Fibroblast of lung (primary cell): ENCODE measurements around the gene B4GALT4. TPM values are rescaled to one million over a fixed set of nuclear protein-coding genes. Genes with fewer than 3 reads are reported as not detected.
"Not testable (repeated sequence)": the region's sequence is repeated elsewhere in the genome, so short reads cannot be mapped to it uniquely, and the experiment has no call there.

Experiments used
- DNase-seq, 2 donors: peaks; one replicate each; pipeline versions ENCODE4 v3.0.0 to v3.0.0-alpha.2; 2010; ENCODE audit warnings: low read depth in 2 of 2
- H2AFZ ChIP-seq: 2 replicates; pipeline ENCODE4 v1.5.1; 2012; ENCODE audit warnings: low read length, control low read depth, inconsistent platforms
- H3K27ac ChIP-seq: 2 replicates; pipeline ENCODE4 v1.5.1; 2011; ENCODE audit warnings: low read length, control low read depth; ENCODE audit not compliant: insufficient read depth
- H3K27me3 ChIP-seq: 2 replicates; pipeline ENCODE4 v1.5.1; 2011; ENCODE audit warnings: mild to moderate bottlenecking, low read length; ENCODE audit not compliant: control insufficient read depth, insufficient read depth
- H3K36me3 ChIP-seq: 2 replicates; pipeline ENCODE4 v1.5.1; 2011; ENCODE audit warnings: low read length; ENCODE audit not compliant: control insufficient read depth, insufficient read depth
- H3K4me1 ChIP-seq: 2 replicates; pipeline ENCODE4 v1.5.1; 2011; ENCODE audit warnings: low read length; ENCODE audit not compliant: control insufficient read depth, insufficient read depth; ENCODE audit errors: extremely low read depth
- H3K4me2 ChIP-seq: 2 replicates; pipeline ENCODE4 v1.5.1; 2011; ENCODE audit warnings: low read length, control low read depth; ENCODE audit not compliant: insufficient read depth; ENCODE audit errors: extremely low read depth
- H3K4me3 ChIP-seq, 4 experiments: fragments of 200-600 bp in 1 of 4; sonication (generic) in 1 of 4; replicated peaks in 1 of 4; 2 replicates each; pipeline ENCODE4 v1.5.1; 2011 to 2016; ENCODE audit warnings: low read length in 4 of 4, low read depth in 3 of 4, mild to moderate bottlenecking in 3 of 4, control low read depth in 2 of 4, inconsistent platforms in 1 of 4, mixed read lengths in 1 of 4; ENCODE audit not compliant: insufficient read depth in 1 of 4; ENCODE audit errors: control extremely low read depth in 1 of 4
- H3K79me2 ChIP-seq: 2 replicates; pipeline ENCODE4 v1.5.1; 2012; ENCODE audit warnings: mild to moderate bottlenecking, low read length, inconsistent platforms; ENCODE audit not compliant: control insufficient read depth, insufficient read depth
- H3K9ac ChIP-seq: 2 replicates; pipeline ENCODE4 v1.5.1; 2011; ENCODE audit warnings: mild to moderate bottlenecking, low read length, control low read depth; ENCODE audit not compliant: insufficient read depth
- H3K9me3 ChIP-seq: 2 replicates; pipeline ENCODE4 v1.5.1; 2012; ENCODE audit warnings: low read depth, low read length; ENCODE audit not compliant: control insufficient read depth, insufficient read depth
- H4K20me1 ChIP-seq: 2 replicates; pipeline ENCODE4 v1.5.1; 2011; ENCODE audit warnings: low read length; ENCODE audit not compliant: control insufficient read depth, insufficient read depth; ENCODE audit errors: extremely low read depth
- EZH2 ChIP-seq: IDR thresholded peaks from 2 replicates; pipeline ENCODE4 v1.5.1; 2012; ENCODE audit warnings: low read length, control low read depth, mild to moderate bottlenecking; ENCODE audit errors: missing control alignments
- polyA plus RNA-seq, 2 donors: library from polyadenylated mRNA; depleted of rRNA in 1 of 2; stranded (reverse) in 1 of 2; unstranded in 1 of 2; fragments of >200 nt; gene quantifications; 2 replicates each; pipeline ENCODE4 v1.2.1, GENCODE V29; 2011 to 2012; ENCODE audit warnings: missing spikeins in 1 of 2
- total RNA-seq: library from RNA; depleted of rRNA; stranded (reverse); fragments of >200 nt; gene quantifications from 2 replicates; pipeline ENCODE4 v1.2.1, GENCODE V29; 2014
- TF ChIP-seq, protein P1 (sequence below), 2 donors: IDR thresholded peaks in 1 of 2; conservative IDR thresholded peaks in 1 of 2; 1 replicate in 1 of 2; 2 replicates in 1 of 2; pipeline ENCODE4 v1.5.1; 2011 to 2012; ENCODE audit warnings: low read length in 2 of 2, control low read depth in 1 of 2, inconsistent platforms in 1 of 2, low read depth in 1 of 2, mild to moderate bottlenecking in 1 of 2

Gene B4GALT4
- total and polyA plus RNA-seq, 2 donors (not counting 1 experiment from before 2014, with no cell fraction given): 19.5 to 32.4 TPM

- TF ChIP-seq, protein P1, sequence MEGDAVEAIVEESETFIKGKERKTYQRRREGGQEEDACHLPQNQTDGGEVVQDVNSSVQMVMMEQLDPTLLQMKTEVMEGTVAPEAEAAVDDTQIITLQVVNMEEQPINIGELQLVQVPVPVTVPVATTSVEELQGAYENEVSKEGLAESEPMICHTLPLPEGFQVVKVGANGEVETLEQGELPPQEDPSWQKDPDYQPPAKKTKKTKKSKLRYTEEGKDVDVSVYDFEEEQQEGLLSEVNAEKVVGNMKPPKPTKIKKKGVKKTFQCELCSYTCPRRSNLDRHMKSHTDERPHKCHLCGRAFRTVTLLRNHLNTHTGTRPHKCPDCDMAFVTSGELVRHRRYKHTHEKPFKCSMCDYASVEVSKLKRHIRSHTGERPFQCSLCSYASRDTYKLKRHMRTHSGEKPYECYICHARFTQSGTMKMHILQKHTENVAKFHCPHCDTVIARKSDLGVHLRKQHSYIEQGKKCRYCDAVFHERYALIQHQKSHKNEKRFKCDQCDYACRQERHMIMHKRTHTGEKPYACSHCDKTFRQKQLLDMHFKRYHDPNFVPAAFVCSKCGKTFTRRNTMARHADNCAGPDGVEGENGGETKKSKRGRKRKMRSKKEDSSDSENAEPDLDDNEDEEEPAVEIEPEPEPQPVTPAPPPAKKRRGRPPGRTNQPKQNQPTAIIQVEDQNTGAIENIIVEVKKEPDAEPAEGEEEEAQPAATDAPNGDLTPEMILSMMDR (conservative IDR thresholded peaks at IDR 0.05 in 1 of 2, IDR thresholded peaks at IDR 0.05 in 1 of 2; ENCODE audit: low read depth in 1 of 2, low read length in 2 of 2): no peak
- no peak for TF ChIP-seq EZH2
- Histone ChIP-seq H4K20me1 (no peaks in the 10 kb centered on the region), H2AFZ (no peak overlapping the region), H3K36me3 (no peaks in the 10 kb centered on the region), H3K9ac (no peak overlapping the region), H3K79me2 (no peaks in the 10 kb centered on the region), H3K4me2 (no peak overlapping the region), H3K9me3 (no peaks in the 10 kb centered on the region), H3K4me3 (no peak overlapping the region), H3K27me3 (peaks cover 5% of the 10 kb centered on the region), H3K4me1 (peaks cover 2% of the 10 kb centered on the region), H3K27ac (no peak overlapping the region)
- DNase-seq: no peak
Observed at GRCh38 chr3:119245778-119246177, 5.1 kb upstream of the B4GALT4 start.

- H3K27me3 ChIP-seq: no peaks in the 10 kb centered on the region
- H4K20me1 ChIP-seq: no peaks in the 10 kb centered on the region
- no peak for DNase-seq
- TF ChIP-seq EZH2: no peak
- no peak overlapping the region for H3K9ac ChIP-seq
- no peaks in the 10 kb centered on the region for H3K9me3 ChIP-seq
- H3K27ac ChIP-seq: no peak overlapping the region
- no peak overlapping the region for H3K4me2 ChIP-seq
- H3K4me3 ChIP-seq: no peak overlapping the region
- H3K4me1 ChIP-seq: peaks cover 2% of the 10 kb centered on the region
- no peaks in the 10 kb centered on the region for H3K36me3 ChIP-seq
- H2AFZ ChIP-seq: no peak overlapping the region
- peaks cover 5% of the 10 kb centered on the region for H3K79me2 ChIP-seq
Observed at GRCh38 chr3:119243712-119244111, 3.0 kb upstream of the B4GALT4 start.

DNA sequence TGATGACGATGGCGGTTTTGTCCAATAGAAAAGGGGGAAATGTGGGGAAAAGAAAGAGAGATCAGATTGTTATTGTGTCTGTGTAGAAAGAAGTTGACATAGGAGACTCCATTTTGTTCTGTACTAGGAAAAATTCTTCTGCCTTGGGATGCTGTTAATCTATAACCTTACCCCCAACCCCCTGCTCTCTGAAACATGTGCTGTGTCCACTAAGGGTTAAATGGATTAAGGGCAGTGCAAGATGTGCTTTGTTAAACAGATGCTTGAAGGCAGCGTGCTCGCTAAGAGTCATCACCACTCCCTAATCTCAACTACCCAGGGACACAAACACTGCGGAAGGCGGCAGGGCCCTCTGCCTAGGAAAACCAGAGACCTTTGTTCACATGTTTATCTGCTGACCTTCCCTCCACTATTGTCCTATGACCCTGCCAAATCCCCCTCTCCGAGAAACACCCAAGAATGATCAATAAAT lies 2.4 kb upstream of the B4GALT4 start:
- not testable (repeated sequence) for H3K79me2 ChIP-seq, H3K36me3 ChIP-seq, H3K9ac ChIP-seq, H3K27me3 ChIP-seq, H3K4me3 ChIP-seq, H3K4me2 ChIP-seq, H3K27ac ChIP-seq, H2AFZ ChIP-seq, DNase-seq, H3K9me3 ChIP-seq, H4K20me1 ChIP-seq, H3K4me1 ChIP-seq

DNA sequence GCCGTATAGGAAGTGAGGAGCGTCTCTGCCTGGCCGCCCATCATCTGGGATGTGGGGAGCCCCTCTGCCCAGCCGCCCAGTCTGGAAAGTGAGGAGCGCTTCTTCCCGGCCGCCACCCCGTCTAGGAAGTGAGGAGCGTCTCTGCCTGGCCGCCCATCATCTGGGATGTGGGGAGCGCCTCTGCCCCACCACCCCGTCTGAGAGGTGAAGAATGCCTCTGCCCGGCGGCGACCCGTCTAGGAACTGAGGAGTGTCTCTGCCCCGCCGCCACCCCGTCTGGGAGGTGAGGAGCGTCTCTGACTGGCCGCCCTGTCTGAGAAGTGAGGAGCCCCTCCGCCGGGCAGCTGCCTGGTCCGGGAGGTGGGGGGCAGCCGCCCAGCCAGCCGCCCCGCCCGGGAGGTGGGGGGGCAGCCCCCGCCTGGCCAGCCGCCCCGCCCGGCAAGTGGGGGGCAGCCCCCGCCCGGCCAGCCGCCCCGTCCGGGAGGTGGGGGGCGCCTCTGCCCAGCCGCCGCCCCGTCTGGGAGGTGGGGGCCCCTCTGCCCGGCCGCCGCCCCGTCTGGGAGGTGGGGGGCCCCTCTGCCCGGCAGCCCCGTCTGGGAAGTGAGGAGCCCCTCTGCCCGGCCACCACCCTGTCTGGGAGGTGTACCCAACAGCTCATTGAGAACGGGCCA lies 1.8 kb upstream of the B4GALT4 start:
- DNase-seq, H3K9me3 ChIP-seq, H3K9ac ChIP-seq, H2AFZ ChIP-seq, H3K36me3 ChIP-seq, H3K4me2 ChIP-seq, H3K4me3 ChIP-seq, H4K20me1 ChIP-seq, H3K79me2 ChIP-seq, H3K27ac ChIP-seq, H3K4me1 ChIP-seq, H3K27me3 ChIP-seq: not testable (repeated sequence)
